GM12878 (cell line): ENCODE data around the gene ENO2. TPM values are rescaled to one million over a fixed set of nuclear protein-coding genes. Genes with fewer than 3 reads are reported as not detected.
A peak's percentile ranks its signal among the peaks of the same experiment; 100 is the strongest.

Experiments
- BRCA1 ChIP-seq: IDR thresholded peaks from 2 replicates; pipeline ENCODE4 v1.6.1; 2011; ENCODE audit warnings: low read depth, low read length, improper control_type of control experiment
- CHD2 ChIP-seq: IDR thresholded peaks from 2 replicates; pipeline ENCODE4 v1.6.1; 2011; ENCODE audit warnings: low read depth, low read length, improper control_type of control experiment, borderline replicate concordance
- CREB1 ChIP-seq: IDR thresholded peaks from 2 replicates; pipeline ENCODE4 v1.6.1; 2012; ENCODE audit warnings: low read depth, mild to moderate bottlenecking, inconsistent platforms
- CREM ChIP-seq: IDR thresholded peaks from 2 replicates; pipeline ENCODE4 v1.6.1; 2014; ENCODE audit warnings: antibody characterized with exemption, low read depth
- GATAD2B ChIP-seq: fragments of 450-650 bp; conservative IDR thresholded peaks from 2 replicates; pipeline ENCODE4 v1.6.1; 2017; ENCODE audit warnings: low read depth, mild to moderate bottlenecking, moderate library complexity
- HCFC1 ChIP-seq: fragments of 150-350 bp; IDR thresholded peaks from 2 replicates; pipeline ENCODE4 v1.6.1; 2014; ENCODE audit warnings: low read length
- IKZF1 ChIP-seq: fragments of 450-650 bp; conservative IDR thresholded peaks from 2 replicates; pipeline ENCODE4 v1.6.1; 2017; ENCODE audit warnings: antibody characterized with exemption, mild to moderate bottlenecking
- JUNB ChIP-seq: IDR thresholded peaks from 2 replicates; pipeline ENCODE4 v1.6.1; 2016; ENCODE audit warnings: antibody characterized with exemption, mild to moderate bottlenecking
- JUND ChIP-seq: IDR thresholded peaks from 2 replicates; pipeline ENCODE4 v1.6.1; 2012; ENCODE audit warnings: low read depth, mild to moderate bottlenecking, low read length, improper control_type of control experiment, moderate library complexity
- POLR2A ChIP-seq: IDR thresholded peaks from 2 replicates; pipeline ENCODE4 v1.6.1; 2011; ENCODE audit warnings: low read depth, mild to moderate bottlenecking, low read length
- POLR2AphosphoS2 ChIP-seq: IDR thresholded peaks from 2 replicates; pipeline ENCODE4 v1.6.1; 2011; ENCODE audit warnings: low read depth, mild to moderate bottlenecking, low read length, improper control_type of control experiment, moderate library complexity
- POLR2AphosphoS5 ChIP-seq: IDR thresholded peaks from 2 replicates; pipeline ENCODE4 v1.6.1; 2011; ENCODE audit warnings: mild to moderate bottlenecking, low read length, inconsistent platforms
- RBBP5 ChIP-seq: fragments of 200-600 bp; sonication (generic); conservative IDR thresholded peaks from 2 replicates; pipeline ENCODE4 v1.6.1; 2016
- STAT3 ChIP-seq: IDR thresholded peaks from 2 replicates; pipeline ENCODE4 v1.6.1; 2011; ENCODE audit warnings: low read depth, low read length, improper control_type of control experiment
- TAF1 ChIP-seq: IDR thresholded peaks from 2 replicates; pipeline ENCODE4 v1.6.1; 2011; ENCODE audit warnings: mild to moderate bottlenecking, low read depth, low read length, borderline replicate concordance
- ZBED1 ChIP-seq: IDR thresholded peaks from 2 replicates; pipeline ENCODE4 v1.6.1; 2016; ENCODE audit warnings: borderline replicate concordance
- ZNF207 ChIP-seq: fragments of 450-650 bp; IDR thresholded peaks from 2 replicates; pipeline ENCODE4 v1.6.1; 2014; ENCODE audit warnings: antibody characterized with exemption, mild to moderate bottlenecking, borderline replicate concordance
- polyA plus RNA-seq, 11 experiments: library from polyadenylated mRNA; depleted of rRNA in 4 of 11; unstranded in 6 of 11; stranded (reverse) in 5 of 11; fragments of >200 nt; fragmentation: Nextera tagmentation in 4 of 11; fragmentation: Illumina TruSeq in 1 of 11; extraction: Ambion mirVana in 4 of 11; extraction: Trizol in 1 of 11; gene quantifications; 1 replicate in 1 of 11; 2 replicates in 10 of 11; pipeline versions ENCODE4 v1.2.1 to v1.2.3, GENCODE V29; 2011 to 2016; ENCODE audit warnings: inconsistent platforms in 2 of 11, missing spikeins in 2 of 11, low read depth in 1 of 11
- total RNA-seq, 4 experiments: library from RNA; depleted of rRNA in 3 of 4; stranded (reverse); fragments of >200 nt in 3 of 4; fragmentation: Illumina TruSeq in 1 of 4; extraction: Trizol in 1 of 4; gene quantifications; 2 replicates each; pipeline versions ENCODE4 v1.2.1 to v1.2.3, GENCODE V29; 2013 to 2021
- TF ChIP-seq, protein P1 (sequence below), 3 experiments: IDR thresholded peaks in 2 of 3; conservative IDR thresholded peaks in 1 of 3; 2 replicates each; pipeline ENCODE4 v1.5.1; 2011; ENCODE audit warnings: low read depth in 3 of 3, low read length in 3 of 3, mild to moderate bottlenecking in 3 of 3, control low read depth in 2 of 3, moderate library complexity in 2 of 3, inconsistent platforms in 1 of 3, mixed read lengths in 1 of 3; ENCODE audit not compliant: control insufficient read depth in 2 of 3, insufficient read depth in 1 of 3; ENCODE audit errors: extremely low read depth in 1 of 3
- TF ChIP-seq, protein P2 (sequence below): fragments of 450-650 bp; formaldehyde crosslinking; IDR thresholded peaks from 2 replicates; pipeline ENCODE4 v1.5.0; 2022; ENCODE audit warnings: mild to moderate bottlenecking, missing genetic modification characterization
- TF ChIP-seq, protein P3 (sequence below): fragments of 450-650 bp; formaldehyde crosslinking; IDR thresholded peaks from 2 replicates; pipeline ENCODE4 v1.4.0; 2022; ENCODE audit warnings: mild to moderate bottlenecking, moderate library complexity
- TF ChIP-seq, protein P4 (sequence below): fragments of 450-650 bp; IDR thresholded peaks from 2 replicates; pipeline ENCODE4 v1.6.1; 2017; ENCODE audit warnings: mild to moderate bottlenecking, low read depth, inconsistent platforms; ENCODE audit not compliant: poor library complexity, severe bottlenecking

ENO2 gene
- total and polyA plus RNA-seq, 10 of the 15 experiments (the other 5 are each of a cell fraction or from before 2014, with no cell fraction given), result 24.8 to 196 (median 43.1) TPM

DNA sequence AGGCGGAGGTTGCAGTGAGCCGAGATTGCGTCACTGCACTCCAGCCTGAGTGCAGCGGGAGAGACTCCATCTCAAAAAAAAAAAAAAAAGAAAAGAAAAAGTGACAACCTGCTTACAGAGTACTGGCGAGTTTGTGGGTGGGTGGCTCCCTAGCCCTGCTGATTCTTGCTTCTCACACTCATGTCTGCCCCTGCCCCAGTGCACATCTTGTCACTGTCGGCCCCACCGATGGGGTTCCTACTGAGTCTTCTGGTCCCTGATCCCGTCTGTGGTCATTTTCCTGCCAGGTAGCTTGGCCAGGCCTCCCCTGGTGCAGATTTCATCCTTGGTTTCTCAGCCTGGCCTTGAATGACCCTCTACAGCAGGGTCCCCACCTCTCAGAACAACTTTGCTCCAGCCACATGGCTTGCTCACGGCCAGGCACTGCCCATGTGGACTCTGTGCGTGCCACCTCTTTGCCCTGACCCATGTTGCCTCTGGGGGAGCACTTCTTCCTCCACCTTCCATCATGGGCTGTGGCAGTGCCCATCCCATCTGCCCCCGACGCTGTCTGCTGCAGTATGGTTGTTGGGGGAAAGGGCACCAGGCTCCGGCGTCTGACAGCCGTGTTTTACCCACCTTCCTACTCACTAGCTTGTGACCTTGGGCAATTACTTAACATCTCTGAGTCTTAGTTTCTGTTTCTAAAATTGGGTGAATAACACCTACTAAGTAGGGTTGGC, 34.7 kb downstream of the ENO2 start (continued):
- TF ChIP-seq GATAD2B, result peak; percentile 67
- TF ChIP-seq, protein P1, sequence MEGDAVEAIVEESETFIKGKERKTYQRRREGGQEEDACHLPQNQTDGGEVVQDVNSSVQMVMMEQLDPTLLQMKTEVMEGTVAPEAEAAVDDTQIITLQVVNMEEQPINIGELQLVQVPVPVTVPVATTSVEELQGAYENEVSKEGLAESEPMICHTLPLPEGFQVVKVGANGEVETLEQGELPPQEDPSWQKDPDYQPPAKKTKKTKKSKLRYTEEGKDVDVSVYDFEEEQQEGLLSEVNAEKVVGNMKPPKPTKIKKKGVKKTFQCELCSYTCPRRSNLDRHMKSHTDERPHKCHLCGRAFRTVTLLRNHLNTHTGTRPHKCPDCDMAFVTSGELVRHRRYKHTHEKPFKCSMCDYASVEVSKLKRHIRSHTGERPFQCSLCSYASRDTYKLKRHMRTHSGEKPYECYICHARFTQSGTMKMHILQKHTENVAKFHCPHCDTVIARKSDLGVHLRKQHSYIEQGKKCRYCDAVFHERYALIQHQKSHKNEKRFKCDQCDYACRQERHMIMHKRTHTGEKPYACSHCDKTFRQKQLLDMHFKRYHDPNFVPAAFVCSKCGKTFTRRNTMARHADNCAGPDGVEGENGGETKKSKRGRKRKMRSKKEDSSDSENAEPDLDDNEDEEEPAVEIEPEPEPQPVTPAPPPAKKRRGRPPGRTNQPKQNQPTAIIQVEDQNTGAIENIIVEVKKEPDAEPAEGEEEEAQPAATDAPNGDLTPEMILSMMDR (IDR thresholded peaks at IDR 0.05 in 2 of 3, conservative IDR thresholded peaks at IDR 0.05 in 1 of 3; ENCODE audit: control insufficient read depth in 2 of 3, extremely low read depth in 1 of 3, insufficient read depth in 1 of 3, low read depth in 3 of 3, low read length in 3 of 3), result peak; percentile 20 to 54 (median 21); a peak in 3 of 6 replicates
- no peak for TF ChIP-seq BRCA1
- TF ChIP-seq, protein P2, sequence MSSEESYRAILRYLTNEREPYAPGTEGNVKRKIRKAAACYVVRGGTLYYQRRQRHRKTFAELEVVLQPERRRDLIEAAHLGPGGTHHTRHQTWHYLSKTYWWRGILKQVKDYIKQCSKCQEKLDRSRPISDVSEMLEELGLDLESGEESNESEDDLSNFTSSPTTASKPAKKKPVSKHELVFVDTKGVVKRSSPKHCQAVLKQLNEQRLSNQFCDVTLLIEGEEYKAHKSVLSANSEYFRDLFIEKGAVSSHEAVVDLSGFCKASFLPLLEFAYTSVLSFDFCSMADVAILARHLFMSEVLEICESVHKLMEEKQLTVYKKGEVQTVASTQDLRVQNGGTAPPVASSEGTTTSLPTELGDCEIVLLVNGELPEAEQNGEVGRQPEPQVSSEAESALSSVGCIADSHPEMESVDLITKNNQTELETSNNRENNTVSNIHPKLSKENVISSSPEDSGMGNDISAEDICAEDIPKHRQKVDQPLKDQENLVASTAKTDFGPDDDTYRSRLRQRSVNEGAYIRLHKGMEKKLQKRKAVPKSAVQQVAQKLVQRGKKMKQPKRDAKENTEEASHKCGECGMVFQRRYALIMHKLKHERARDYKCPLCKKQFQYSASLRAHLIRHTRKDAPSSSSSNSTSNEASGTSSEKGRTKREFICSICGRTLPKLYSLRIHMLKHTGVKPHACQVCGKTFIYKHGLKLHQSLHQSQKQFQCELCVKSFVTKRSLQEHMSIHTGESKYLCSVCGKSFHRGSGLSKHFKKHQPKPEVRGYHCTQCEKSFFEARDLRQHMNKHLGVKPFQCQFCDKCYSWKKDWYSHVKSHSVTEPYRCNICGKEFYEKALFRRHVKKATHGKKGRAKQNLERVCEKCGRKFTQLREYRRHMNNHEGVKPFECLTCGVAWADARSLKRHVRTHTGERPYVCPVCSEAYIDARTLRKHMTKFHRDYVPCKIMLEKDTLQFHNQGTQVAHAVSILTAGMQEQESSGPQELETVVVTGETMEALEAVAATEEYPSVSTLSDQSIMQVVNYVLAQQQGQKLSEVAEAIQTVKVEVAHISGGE, result no peak
- TF ChIP-seq POLR2AphosphoS2, result no peak
- TF ChIP-seq IKZF1, result peak; percentile 54
- TF ChIP-seq, protein P3, sequence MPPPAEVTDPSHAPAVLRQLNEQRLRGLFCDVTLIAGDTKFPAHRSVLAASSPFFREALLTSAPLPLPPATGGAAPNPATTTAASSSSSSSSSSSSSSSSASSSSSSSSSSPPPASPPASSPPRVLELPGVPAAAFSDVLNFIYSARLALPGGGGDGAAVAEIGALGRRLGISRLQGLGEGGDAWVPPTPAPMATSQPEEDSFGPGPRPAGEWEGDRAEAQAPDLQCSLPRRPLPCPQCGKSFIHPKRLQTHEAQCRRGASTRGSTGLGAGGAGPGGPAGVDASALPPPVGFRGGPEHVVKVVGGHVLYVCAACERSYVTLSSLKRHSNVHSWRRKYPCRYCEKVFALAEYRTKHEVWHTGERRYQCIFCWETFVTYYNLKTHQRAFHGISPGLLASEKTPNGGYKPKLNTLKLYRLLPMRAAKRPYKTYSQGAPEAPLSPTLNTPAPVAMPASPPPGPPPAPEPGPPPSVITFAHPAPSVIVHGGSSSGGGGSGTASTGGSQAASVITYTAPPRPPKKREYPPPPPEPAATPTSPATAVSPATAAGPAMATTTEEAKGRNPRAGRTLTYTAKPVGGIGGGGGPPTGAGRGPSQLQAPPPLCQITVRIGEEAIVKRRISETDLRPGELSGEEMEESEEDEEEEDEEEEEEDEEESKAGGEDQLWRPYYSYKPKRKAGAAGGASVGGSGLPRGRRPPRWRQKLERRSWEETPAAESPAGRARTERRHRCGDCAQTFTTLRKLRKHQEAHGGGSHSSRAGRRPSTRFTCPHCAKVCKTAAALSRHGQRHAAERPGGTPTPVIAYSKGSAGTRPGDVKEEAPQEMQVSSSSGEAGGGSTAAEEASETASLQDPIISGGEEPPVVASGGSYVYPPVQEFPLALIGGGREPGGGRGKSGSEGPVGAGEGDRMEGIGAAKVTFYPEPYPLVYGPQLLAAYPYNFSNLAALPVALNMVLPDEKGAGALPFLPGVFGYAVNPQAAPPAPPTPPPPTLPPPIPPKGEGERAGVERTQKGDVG (CRISPR knock-in tag), result no peak
- TF ChIP-seq ZBED1, result no peak
- TF ChIP-seq CHD2, result 0 out of 2 replicates have a peak, but pooled peaks have one; percentile 28
- TF ChIP-seq POLR2AphosphoS5, result no peak
- no peak for TF ChIP-seq JUNB
- no peak for TF ChIP-seq CREB1
- no peak for TF ChIP-seq POLR2A
- TF ChIP-seq CREM, result no peak
- no peak for TF ChIP-seq STAT3
- no peak for TF ChIP-seq RBBP5
- no peak for TF ChIP-seq TAF1
- TF ChIP-seq ZNF207, result no peak
- TF ChIP-seq HCFC1, result no peak
- no peak for TF ChIP-seq JUND
- TF ChIP-seq, protein P4, sequence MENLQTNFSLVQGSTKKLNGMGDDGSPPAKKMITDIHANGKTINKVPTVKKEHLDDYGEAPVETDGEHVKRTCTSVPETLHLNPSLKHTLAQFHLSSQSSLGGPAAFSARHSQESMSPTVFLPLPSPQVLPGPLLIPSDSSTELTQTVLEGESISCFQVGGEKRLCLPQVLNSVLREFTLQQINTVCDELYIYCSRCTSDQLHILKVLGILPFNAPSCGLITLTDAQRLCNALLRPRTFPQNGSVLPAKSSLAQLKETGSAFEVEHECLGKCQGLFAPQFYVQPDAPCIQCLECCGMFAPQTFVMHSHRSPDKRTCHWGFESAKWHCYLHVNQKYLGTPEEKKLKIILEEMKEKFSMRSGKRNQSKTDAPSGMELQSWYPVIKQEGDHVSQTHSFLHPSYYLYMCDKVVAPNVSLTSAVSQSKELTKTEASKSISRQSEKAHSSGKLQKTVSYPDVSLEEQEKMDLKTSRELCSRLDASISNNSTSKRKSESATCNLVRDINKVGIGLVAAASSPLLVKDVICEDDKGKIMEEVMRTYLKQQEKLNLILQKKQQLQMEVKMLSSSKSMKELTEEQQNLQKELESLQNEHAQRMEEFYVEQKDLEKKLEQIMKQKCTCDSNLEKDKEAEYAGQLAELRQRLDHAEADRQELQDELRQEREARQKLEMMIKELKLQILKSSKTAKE, result peak; percentile 56
